Upper lobe of left lung (tissue), 4 donors: ENCODE results near the gene ARRDC5.

Experiments
- CTCF ChIP-seq, 6 experiments: fragments of 450-650 bp in 4 of 6; fragments of 200-600 bp in 2 of 6; sonication (generic) in 2 of 6; IDR thresholded peaks; one replicate each; pipeline ENCODE4 v1.5.1; 2016 to 2019; ENCODE audit warnings: antibody characterized with exemption in 6 of 6
- EP300 ChIP-seq, 4 donors: sonication (generic); formaldehyde crosslinking; IDR thresholded peaks; one replicate each; pipeline ENCODE4 v1.5.1; 2017; ENCODE audit warnings: antibody characterized with exemption in 4 of 4, control low read depth in 2 of 4

GRCh38 chr19:4929186-4929585 is 26.5 kb upstream of the ARRDC5 start:
- TF ChIP-seq CTCF (IDR thresholded peaks at IDR 0.05): no peak
- TF ChIP-seq EP300 (IDR thresholded peaks at IDR 0.05): no peak
